Purkinje cell (primary cell): Measurements from ENCODE around the gene TGIF1. TPM values are rescaled to one million over a fixed set of nuclear protein-coding genes. Genes with fewer than 3 reads are reported as not detected.

ENCODE experiments used
- polyA plus RNA-seq: library from polyadenylated mRNA; unstranded; fragments of >200 nt; fragmentation: Nextera tagmentation; gene quantifications from 2 replicates; pipeline ENCODE4 v1.2.1, GENCODE V29; 2014

The TGIF1 gene
- polyA plus RNA-seq: 0.54 and 0.77 TPM in 2 replicates

GRCh38 chr18:3450012-3450798, at the start of gene TGIF1:
TGIF1 (plus strand) TSS chr18:3450172; CDS start chr18:3450490, 318 bp downstream.

Other genes with a start within 250 kb of the TGIF1 start
- gene MYOM1, start 230.2 kb upstream of the TGIF1 start, polyA plus RNA-seq: 3.7 and 3.9 TPM in 2 replicates
- gene MYL12A, start 202.4 kb upstream of the TGIF1 start, polyA plus RNA-seq: 223 and 257 TPM in 2 replicates
- gene MYL12B, start 188.0 kb upstream of the TGIF1 start, polyA plus RNA-seq: 3,167 and 3,265 TPM in 2 replicates